HEK293 (cell line): ENCODE results near the gene FAM210A.
A peak's percentile ranks its signal among the peaks of the same experiment; 100 is the strongest.

ENCODE experiments used
- CTCF ChIA-PET: fragments of 350-600 bp; formaldehyde crosslinking; extraction: SDS; loops from one replicate; lab custom pipeline; 2021; ENCODE audit warnings: antibody characterized with exemption; lab: Yijun Ruan, JAX
- POLR2A ChIA-PET: fragments of 300-600 bp; formaldehyde crosslinking; extraction: SDS; loops from one replicate; lab custom pipeline; 2020; ENCODE audit warnings: antibody characterized with exemption, inconsistent platforms; lab: Yijun Ruan, JAX
- H3K27ac ChIP-seq: fragments of 200-500 bp; sonication (Bioruptor generic); 2 replicates; pipeline ENCODE4 v1.5.1; 2014; ENCODE audit warnings: low read depth, low read length, control low read depth, inconsistent platforms; ENCODE audit errors: extremely low read depth
- H3K36me3 ChIP-seq, 2 experiments: fragments of 200-500 bp in 1 of 2; sonication (Bioruptor generic) in 1 of 2; 1 replicate in 1 of 2; 2 replicates in 1 of 2; pipeline ENCODE4 v1.5.1; 2014 to 2017; ENCODE audit warnings: inconsistent platforms in 2 of 2, low read length in 2 of 2; ENCODE audit not compliant: control insufficient read depth in 2 of 2, insufficient read depth in 1 of 2
- H3K4me1 ChIP-seq: fragments of 200-500 bp; sonication (Bioruptor generic); 2 replicates; pipeline ENCODE4 v1.5.1; 2014; ENCODE audit warnings: mild to moderate bottlenecking, low read length, inconsistent platforms; ENCODE audit not compliant: control insufficient read depth, insufficient read depth
- H3K4me3 ChIP-seq: 2 replicates; pipeline ENCODE4 v1.5.1; 2011; ENCODE audit warnings: low read depth, mild to moderate bottlenecking, control low read depth, low read length, moderate library complexity
- H3K9me3 ChIP-seq: fragments of 200-500 bp; sonication (Bioruptor generic); 2 replicates; pipeline ENCODE4 v1.5.1; 2014; ENCODE audit warnings: low read depth, low read length, inconsistent platforms; ENCODE audit not compliant: control insufficient read depth, insufficient read depth
- PRDM1 ChIP-seq: fragments of 450-650 bp; formaldehyde crosslinking; IDR thresholded peaks from 2 replicates; pipeline ENCODE4; 2016; ENCODE audit warnings: missing biosample characterization, missing genetic modification characterization
- PRDM2 ChIP-seq: fragments of 450-650 bp; formaldehyde crosslinking; IDR thresholded peaks from 2 replicates; pipeline ENCODE4 v1.5.1; 2016; ENCODE audit warnings: missing biosample characterization, missing genetic modification characterization, borderline replicate concordance
- REST ChIP-seq: fragments of 450-650 bp; formaldehyde crosslinking; IDR thresholded peaks from 2 replicates; pipeline ENCODE4 v1.5.1; 2016; ENCODE audit warnings: missing biosample characterization, missing genetic modification characterization
- ZBTB10 ChIP-seq: fragments of 450-650 bp; formaldehyde crosslinking; IDR thresholded peaks from 2 replicates; pipeline ENCODE4 v1.5.1; 2016; ENCODE audit warnings: missing biosample characterization, missing genetic modification characterization
- ZNF133 ChIP-seq: fragments of 450-650 bp; formaldehyde crosslinking; IDR thresholded peaks from 2 replicates; pipeline ENCODE4 v1.5.1; 2016; ENCODE audit warnings: missing biosample characterization, missing genetic modification characterization
- ZNF16 ChIP-seq: fragments of 450-650 bp; formaldehyde crosslinking; IDR thresholded peaks from 2 replicates; pipeline ENCODE4 v1.5.1; 2016; ENCODE audit warnings: low read depth, missing biosample characterization, missing genetic modification characterization
- ZNF280C ChIP-seq: fragments of 450-650 bp; formaldehyde crosslinking; IDR thresholded peaks from 2 replicates; pipeline ENCODE4 v1.5.1; 2016; ENCODE audit warnings: missing biosample characterization, missing genetic modification characterization
- ZNF404 ChIP-seq: fragments of 450-650 bp; formaldehyde crosslinking; IDR thresholded peaks from 2 replicates; pipeline ENCODE4 v1.5.1; 2017; ENCODE audit warnings: missing biosample characterization, missing genetic modification characterization
- ZNF623 ChIP-seq: fragments of 450-650 bp; formaldehyde crosslinking; IDR thresholded peaks from 2 replicates; pipeline ENCODE4 v1.5.1; 2016; ENCODE audit warnings: missing biosample characterization, missing genetic modification characterization
- ZNF660 ChIP-seq: fragments of 450-650 bp; IDR thresholded peaks from 2 replicates; pipeline ENCODE4 v1.5.1; 2018; ENCODE audit warnings: missing biosample characterization, mild to moderate bottlenecking, missing genetic modification characterization
- ZNF76 ChIP-seq: fragments of 450-650 bp; formaldehyde crosslinking; IDR thresholded peaks from 2 replicates; pipeline ENCODE4; 2016; ENCODE audit warnings: low read depth, missing biosample characterization, missing genetic modification characterization, borderline replicate concordance

The FAM210A gene

GRCh38 chr18:13658436-13659204, 67.7 kb downstream of the FAM210A start:
- ChIA-PET CTCF (no interaction called here), POLR2A (no interaction called here)
- Histone ChIP-seq H3K4me3 (no peak overlapping the region), H3K4me1 (no peaks in the 10 kb centered on the region), H3K27ac (no peak overlapping the region), H3K9me3 (no peaks in the 10 kb centered on the region), H3K36me3 (no peaks in the 10 kb centered on the region)
- no peak for TF ChIP-seq ZNF76 (tag by site-specific recombination)
- no peak for TF ChIP-seq REST (tag by site-specific recombination)
- no peak for TF ChIP-seq ZNF16 (tag by site-specific recombination)
- TF ChIP-seq ZNF660 (tag by site-specific recombination), result no peak
- TF ChIP-seq ZNF133 (tag by site-specific recombination), result no peak
- TF ChIP-seq PRDM2 (tag by site-specific recombination), result no peak
- no peak for TF ChIP-seq ZNF623
- TF ChIP-seq ZNF404 (tag by site-specific recombination), result no peak

- Histone ChIP-seq H3K4me1 (no peaks in the 10 kb centered on the region), H3K4me3 (no peak overlapping the region), H3K9me3 (no peaks in the 10 kb centered on the region), H3K27ac (no peak overlapping the region), H3K36me3 (no peaks in the 10 kb centered on the region)
- ChIA-PET POLR2A (no interaction called here), CTCF (no interaction called here)
- no peak for TF ChIP-seq ZNF280C (tag by site-specific recombination)
- peak; percentile 55; the same call in 1 of the 2 replicates for TF ChIP-seq PRDM1 (tag by site-specific recombination)
- no peak for TF ChIP-seq ZBTB10
These were observed 68.4 kb downstream of the FAM210A start for GRCh38 chr18:13657974-13658373.
